DOHH2 (cell line): ENCODE measurements around the gene HBP1.
"Not testable (repeated sequence)": the region's sequence is repeated elsewhere in the genome, so short reads cannot be mapped to it uniquely, and the experiment has no call there.

Experiments
- H3F3A ChIP-seq: fragments of 200-600 bp; sonication (generic), shearing (Covaris generic); 2 replicates; pipeline ENCODE4 v1.6.0; 2016; ENCODE audit warnings: antibody characterized with exemption, mild to moderate bottlenecking; ENCODE audit not compliant: control insufficient read depth, insufficient read depth
- H3K27ac ChIP-seq: fragments of 200-600 bp; sonication (generic); 2 replicates; pipeline ENCODE4 v1.5.1; 2014; ENCODE audit warnings: low read depth, mild to moderate bottlenecking, low read length, moderate library complexity
- H3K27me3 ChIP-seq: fragments of 200-600 bp; sonication (generic); 2 replicates; pipeline ENCODE4 v1.6.1; 2014; ENCODE audit warnings: mild to moderate bottlenecking, low read length, mixed read lengths; ENCODE audit not compliant: control insufficient read depth
- H3K36me3 ChIP-seq: fragments of 200-600 bp; sonication (generic); 2 replicates; pipeline ENCODE4 v1.6.1; 2014; ENCODE audit warnings: mild to moderate bottlenecking, low read length, moderate library complexity, mixed read lengths; ENCODE audit not compliant: control insufficient read depth
- H3K4me1 ChIP-seq: fragments of 200-600 bp; sonication (generic); 2 replicates; pipeline ENCODE4 v1.6.1; 2014; ENCODE audit warnings: mild to moderate bottlenecking, low read length, mixed read lengths; ENCODE audit not compliant: control insufficient read depth
- H3K4me2 ChIP-seq: fragments of 200-600 bp; sonication (generic); 2 replicates; pipeline ENCODE4 v1.6.0; 2014; ENCODE audit warnings: mild to moderate bottlenecking, low read length, moderate library complexity
- H3K4me3 ChIP-seq: fragments of 200-600 bp; sonication (generic); 2 replicates; pipeline ENCODE4 v1.5.1; 2014; ENCODE audit warnings: mild to moderate bottlenecking, low read length, mixed read lengths
- H3K79me2 ChIP-seq: fragments of 200-600 bp; sonication (generic); 2 replicates; pipeline ENCODE4 v1.6.1; 2014; ENCODE audit warnings: mild to moderate bottlenecking, low read length, mixed read lengths; ENCODE audit not compliant: control insufficient read depth
- H3K9me2 ChIP-seq: fragments of 200-600 bp; sonication (generic); replicated peaks from 2 replicates; pipeline ENCODE4 v1.6.1; 2014; ENCODE audit warnings: mild to moderate bottlenecking, low read length, mixed read lengths; ENCODE audit not compliant: control insufficient read depth
- H3K9me3 ChIP-seq: fragments of 200-600 bp; sonication (generic); 2 replicates; pipeline ENCODE4 v1.6.1; 2014; ENCODE audit warnings: antibody characterized with exemption, low read length, mixed read lengths; ENCODE audit not compliant: control insufficient read depth, insufficient read depth
- H4K20me1 ChIP-seq: fragments of 200-600 bp; sonication (generic); 2 replicates; pipeline ENCODE4 v1.6.0; 2014; ENCODE audit warnings: low read depth, mild to moderate bottlenecking, antibody characterized with exemption, low read length, moderate library complexity; ENCODE audit not compliant: control insufficient read depth, insufficient read depth
- CTCF ChIP-seq: fragments of 200-600 bp; sonication (generic); IDR thresholded peaks from one replicate; pipeline ENCODE4 v1.5.1; 2014; ENCODE audit warnings: antibody characterized with exemption, mild to moderate bottlenecking, low read depth, low read length; ENCODE audit not compliant: poor library complexity, severe bottlenecking
- EZH2phosphoT487 ChIP-seq: fragments of 200-600 bp; sonication (generic); IDR thresholded peaks from 2 replicates; pipeline ENCODE4 v1.6.1; 2017; ENCODE audit warnings: borderline replicate concordance, mild to moderate bottlenecking, antibody characterized with exemption, low read length, moderate library complexity, mixed read lengths

HBP1 gene

DNA sequence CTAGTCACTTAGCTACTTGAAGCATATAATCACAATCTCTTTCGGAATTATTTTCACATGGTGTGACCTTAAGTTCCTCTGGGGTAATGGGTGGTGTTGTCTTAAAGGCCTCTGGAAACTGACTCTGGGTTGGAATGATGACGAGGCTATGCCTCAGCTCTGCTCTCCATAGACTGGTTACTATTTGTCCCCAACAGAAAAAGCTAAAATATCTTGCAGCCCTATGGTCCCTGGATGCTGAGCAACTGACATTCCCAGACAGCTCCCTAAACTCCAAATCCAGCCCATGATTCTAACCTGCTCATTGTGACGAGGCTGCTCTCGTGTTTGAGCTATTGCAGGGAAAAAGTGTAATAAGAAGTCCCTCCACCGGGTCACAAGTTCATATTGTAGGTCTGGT, 51.6 kb downstream of the HBP1 start:
- Histone ChIP-seq H3F3A (no peaks in the 10 kb centered on the region; the same call in 1 of the 2 replicates), H4K20me1 (no peaks in the 10 kb centered on the region), H3K4me1 (peaks cover 3% of the 10 kb centered on the region; the same call in 1 of the 2 replicates), H3K9me2 (no peaks in the 10 kb centered on the region), H3K27ac (no peak overlapping the region), H3K9me3 (no peaks in the 10 kb centered on the region), H3K27me3 (no peaks in the 10 kb centered on the region), H3K4me3 (no peak overlapping the region), H3K79me2 (no peaks in the 10 kb centered on the region), H3K4me2 (no peak overlapping the region), H3K36me3 (no peaks in the 10 kb centered on the region)
- no peak for TF ChIP-seq EZH2phosphoT487
- TF ChIP-seq CTCF: no peak

DNA sequence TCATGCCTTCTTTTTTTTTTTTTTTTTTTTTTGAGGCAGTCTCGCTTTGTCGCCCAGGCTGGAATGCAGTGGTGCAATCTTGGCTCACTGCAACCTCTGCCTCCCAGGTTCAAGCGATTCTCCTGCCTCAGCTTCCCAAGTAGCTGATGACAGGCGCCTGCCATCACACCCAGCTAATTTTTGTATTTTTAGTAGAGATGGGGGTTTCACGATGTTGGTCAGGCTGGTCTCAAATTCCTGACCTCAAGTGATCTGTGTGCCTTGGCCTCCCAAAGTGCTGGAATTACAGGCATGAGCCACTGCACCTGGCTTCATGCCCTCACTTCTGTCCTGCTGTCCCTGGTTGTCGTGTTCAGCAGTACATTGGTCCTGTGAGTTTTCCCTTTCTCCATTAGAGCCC, 52.0 kb downstream of the HBP1 start:
- H3K27ac ChIP-seq, H3K4me2 ChIP-seq: not testable (repeated sequence)

GRCh38 chr7:107224374-107225223, 55.8 kb downstream of the HBP1 start:
- Histone ChIP-seq H3K4me3 (no peak overlapping the region), H4K20me1 (no peaks in the 10 kb centered on the region), H3K27ac (no peak overlapping the region), H3F3A (no peaks in the 10 kb centered on the region), H3K4me2 (no peak overlapping the region), H3K4me1 (no peaks in the 10 kb centered on the region), H3K36me3 (no peaks in the 10 kb centered on the region), H3K79me2 (no peaks in the 10 kb centered on the region), H3K9me3 (no peaks in the 10 kb centered on the region), H3K9me2 (no peaks in the 10 kb centered on the region), H3K27me3 (no peaks in the 10 kb centered on the region)
- TF ChIP-seq EZH2phosphoT487 (no peak), CTCF (no peak)

More for the DNA sequence above, 52.0 kb downstream of the HBP1 start:
- H3K9me3 ChIP-seq, H4K20me1 ChIP-seq, H3K36me3 ChIP-seq, H3F3A ChIP-seq, H3K9me2 ChIP-seq, H3K4me1 ChIP-seq, H3K27me3 ChIP-seq, H3K4me3 ChIP-seq, H3K79me2 ChIP-seq: not testable (repeated sequence)

DNA sequence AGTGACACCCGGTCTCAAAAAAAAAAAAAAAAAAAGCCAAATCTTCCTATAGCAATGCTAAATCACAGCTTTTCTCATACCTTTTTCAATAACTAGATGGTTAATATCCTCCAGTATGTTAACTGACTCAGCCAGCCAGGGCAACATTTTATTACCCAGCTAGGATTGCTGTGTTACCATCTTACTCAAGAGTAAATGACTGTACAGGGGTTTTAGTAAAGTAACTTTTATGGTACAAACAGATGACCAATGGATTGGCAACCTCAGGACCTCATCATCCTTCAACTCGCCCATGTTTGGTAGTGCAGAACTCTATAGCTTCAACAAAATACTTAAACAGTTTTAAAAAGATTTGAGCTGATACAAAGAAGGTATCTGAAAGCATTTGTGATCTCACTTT, 59.5 kb downstream of the HBP1 start:
- Histone ChIP-seq H3F3A (no peaks in the 10 kb centered on the region), H3K4me1 (peaks cover 6% of the 10 kb centered on the region), H3K27ac (no peak overlapping the region), H3K4me3 (no peak overlapping the region), H3K9me3 (no peaks in the 10 kb centered on the region), H3K27me3 (no peaks in the 10 kb centered on the region), H3K79me2 (no peaks in the 10 kb centered on the region), H3K9me2 (no peaks in the 10 kb centered on the region), H3K4me2 (no peak overlapping the region), H3K36me3 (no peaks in the 10 kb centered on the region), H4K20me1 (no peaks in the 10 kb centered on the region)
- TF ChIP-seq EZH2phosphoT487: no peak
